NCI-H128 (cell line): ENCODE measurements around the gene EVX2.
A peak's percentile ranks its signal among the peaks of the same experiment; 100 is the strongest.

Source experiments
- DNase-seq: peaks from one replicate; lab custom pipeline; 2025; ENCODE audit not compliant: unreplicated experiment; lab: John Stamatoyannopoulos, UW

EVX2 gene

GRCh38 chr2:176066645-176067588 is 16.8 kb downstream of the EVX2 start:
- no peak for DNase-seq

GRCh38 chr2:176063958-176064357 is 19.8 kb downstream of the EVX2 start:
- no peak for DNase-seq

GRCh38 chr2:176056406-176056805 is 27.4 kb downstream of the EVX2 start:
- peak; percentile 29 for DNase-seq

GRCh38 chr2:176039375-176039774 is 44.4 kb downstream of the EVX2 start:
- DNase-seq, result no peak

- DNase-seq, result no peak
Measured at GRCh38 chr2:176038694-176039093, 45.1 kb downstream of the EVX2 start.

GRCh38 chr2:176035013-176035691 is 48.6 kb downstream of the EVX2 start:
- DNase-seq, result no peak

- no peak for DNase-seq
Measured at GRCh38 chr2:176027806-176028205, 56.0 kb downstream of the EVX2 start.
